ENCODE measurements around the gene SMKR1. TPM values are rescaled to one million over a fixed set of nuclear protein-coding genes. Genes with fewer than 3 reads are reported as not detected.

SMKR1 gene
- polyA plus RNA-seq, 4 donors = 0.35 to 0.49 TPM; not detected in 2

GRCh38 chr7:129512192-129512591 lies 9.9 kb downstream of the SMKR1 start:
- no peaks in the 10 kb centered on the region for H3K36me3 ChIP-seq (ENCODE audit: control insufficient read depth in 3 of 3, insufficient read depth in 2 of 3, low read depth in 1 of 3, low read length in 3 of 3)
- WGBS, 3 donors = 74 to 82% (median 81%) methylated on average over 8 of the region's 8 CpGs
- DNase-seq (no peak), FAIRE-seq (no peak)
- no peaks in the 10 kb centered on the region for H3K4me1 ChIP-seq (ENCODE audit: control insufficient read depth in 3 of 3, insufficient read depth in 2 of 3, low read depth in 1 of 3, low read length in 2 of 3)
- peaks cover 0 to 3% (median 0%) of the 10 kb centered on the region in 3 donors for H3K27me3 ChIP-seq (ENCODE audit: control insufficient read depth in 3 of 3, insufficient read depth in 3 of 3, low read length in 3 of 3)
- H3K4me3 ChIP-seq (ENCODE audit: low read depth in 1 of 3, low read length in 3 of 3) = no peak overlapping the region
- H3K9me3 ChIP-seq (ENCODE audit: control insufficient read depth in 2 of 2, insufficient read depth in 1 of 2, low read depth in 1 of 2, low read length in 1 of 2) = no peaks in the 10 kb centered on the region
- no peak overlapping the region for H3K27ac ChIP-seq (ENCODE audit: low read depth in 1 of 3, low read length in 2 of 3)

- no peaks in the 10 kb centered on the region for H3K9me3 ChIP-seq (ENCODE audit: control insufficient read depth in 2 of 2, insufficient read depth in 1 of 2, low read depth in 1 of 2, low read length in 1 of 2)
- no peaks in the 10 kb centered on the region for H3K36me3 ChIP-seq (ENCODE audit: control insufficient read depth in 3 of 3, insufficient read depth in 2 of 3, low read depth in 1 of 3, low read length in 3 of 3)
- DNase-seq (no peak), FAIRE-seq (no peak)
- WGBS, 3 donors = 85 to 87% (median 87%) methylated on average over 10 of the region's 10 CpGs
- no peaks in the 10 kb centered on the region for H3K4me1 ChIP-seq (ENCODE audit: control insufficient read depth in 3 of 3, insufficient read depth in 2 of 3, low read depth in 1 of 3, low read length in 2 of 3)
- peaks cover 0 to 3% (median 0%) of the 10 kb centered on the region in 3 donors for H3K27me3 ChIP-seq (ENCODE audit: control insufficient read depth in 3 of 3, insufficient read depth in 3 of 3, low read length in 3 of 3)
- no peak overlapping the region for H3K27ac ChIP-seq (ENCODE audit: low read depth in 1 of 3, low read length in 2 of 3)
- H3K4me3 ChIP-seq (ENCODE audit: low read depth in 1 of 3, low read length in 3 of 3) = no peak overlapping the region
Measured at GRCh38 chr7:129513546-129513945, 11.2 kb downstream of the SMKR1 start.

GRCh38 chr7:129514683-129515082 lies 12.4 kb downstream of the SMKR1 start:
- H3K27ac ChIP-seq (ENCODE audit: low read depth in 1 of 3, low read length in 2 of 3) = no peak overlapping the region
- FAIRE-seq (no peak), DNase-seq (no peak)
- H3K4me3 ChIP-seq (ENCODE audit: low read depth in 1 of 3, low read length in 3 of 3) = no peak overlapping the region
- no peaks in the 10 kb centered on the region for H3K9me3 ChIP-seq (ENCODE audit: control insufficient read depth in 2 of 2, insufficient read depth in 1 of 2, low read depth in 1 of 2, low read length in 1 of 2)
- WGBS, 3 donors = 58 to 67% (median 66%) methylated on average over 4 of the region's 4 CpGs
- no peaks in the 10 kb centered on the region for H3K36me3 ChIP-seq (ENCODE audit: control insufficient read depth in 3 of 3, insufficient read depth in 2 of 3, low read depth in 1 of 3, low read length in 3 of 3)
- no peaks in the 10 kb centered on the region for H3K4me1 ChIP-seq (ENCODE audit: control insufficient read depth in 3 of 3, insufficient read depth in 2 of 3, low read depth in 1 of 3, low read length in 2 of 3)
- peaks cover 0 to 6% (median 0%) of the 10 kb centered on the region in 3 donors for H3K27me3 ChIP-seq (ENCODE audit: control insufficient read depth in 3 of 3, insufficient read depth in 3 of 3, low read length in 3 of 3)

- H3K27me3 ChIP-seq (ENCODE audit: control insufficient read depth in 3 of 3, insufficient read depth in 3 of 3, low read length in 3 of 3) = peaks cover 0 to 6% (median 0%) of the 10 kb centered on the region in 3 donors
- H3K4me3 ChIP-seq (ENCODE audit: low read depth in 1 of 3, low read length in 3 of 3) = no peak overlapping the region
- no peak for FAIRE-seq
- WGBS, 3 donors = 47 to 72% (median 62%) methylated on average over 4 of the region's 4 CpGs
- H3K4me1 ChIP-seq (ENCODE audit: control insufficient read depth in 3 of 3, insufficient read depth in 2 of 3, low read depth in 1 of 3, low read length in 2 of 3) = no peaks in the 10 kb centered on the region
- H3K9me3 ChIP-seq (ENCODE audit: control insufficient read depth in 2 of 2, insufficient read depth in 1 of 2, low read depth in 1 of 2, low read length in 1 of 2) = no peaks in the 10 kb centered on the region
- H3K36me3 ChIP-seq (ENCODE audit: control insufficient read depth in 3 of 3, insufficient read depth in 2 of 3, low read depth in 1 of 3, low read length in 3 of 3) = no peaks in the 10 kb centered on the region
- no peak for DNase-seq
- H3K27ac ChIP-seq (ENCODE audit: low read depth in 1 of 3, low read length in 2 of 3) = no peak overlapping the region
Measured at GRCh38 chr7:129515381-129515780, 13.1 kb downstream of the SMKR1 start.

GRCh38 chr7:129517931-129518330 lies 15.6 kb downstream of the SMKR1 start:
- Histone ChIP-seq H3K4me1 (ENCODE audit: control insufficient read depth in 3 of 3, insufficient read depth in 2 of 3, low read depth in 1 of 3, low read length in 2 of 3) (no peaks in the 10 kb centered on the region), H3K27ac (ENCODE audit: low read depth in 1 of 3, low read length in 2 of 3) (no peak overlapping the region), H3K9me3 (ENCODE audit: control insufficient read depth in 2 of 2, insufficient read depth in 1 of 2, low read depth in 1 of 2, low read length in 1 of 2) (no peaks in the 10 kb centered on the region), H3K36me3 (ENCODE audit: control insufficient read depth in 3 of 3, insufficient read depth in 2 of 3, low read depth in 1 of 3, low read length in 3 of 3) (no peaks in the 10 kb centered on the region), H3K27me3 (ENCODE audit: control insufficient read depth in 3 of 3, insufficient read depth in 3 of 3, low read length in 3 of 3) (peaks cover 0 to 13% (median 0%) of the 10 kb centered on the region in 3 donors), H3K4me3 (ENCODE audit: low read depth in 1 of 3, low read length in 3 of 3) (no peak overlapping the region)
- FAIRE-seq = no peak
- 77 to 87% (median 87%) methylated on average over 6 of the region's 6 CpGs for WGBS, 3 donors
- no peak for DNase-seq

DNA sequence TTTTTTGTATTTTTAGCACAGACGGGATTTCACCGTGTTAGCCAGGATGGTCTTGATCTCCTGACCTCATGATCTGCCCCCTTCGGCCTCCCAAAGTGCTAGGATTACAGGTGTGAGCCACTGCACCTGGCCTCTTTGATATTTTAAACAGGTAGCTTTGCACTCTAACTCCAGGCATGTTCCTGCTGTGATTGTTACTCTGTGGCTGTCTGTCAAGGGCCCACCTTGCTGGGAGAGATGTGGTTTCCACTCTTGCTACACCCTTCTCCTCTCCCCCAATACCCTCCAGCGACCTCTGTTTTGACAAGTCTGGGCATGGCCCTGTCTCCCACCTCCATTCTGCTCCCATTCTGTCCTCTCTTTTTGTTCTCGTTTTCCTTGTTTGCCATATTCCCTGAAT lies 17.1 kb downstream of the SMKR1 start:
- Histone ChIP-seq H3K4me1 (ENCODE audit: control insufficient read depth in 3 of 3, insufficient read depth in 2 of 3, low read depth in 1 of 3, low read length in 2 of 3) (no peaks in the 10 kb centered on the region), H3K36me3 (ENCODE audit: control insufficient read depth in 3 of 3, insufficient read depth in 2 of 3, low read depth in 1 of 3, low read length in 3 of 3) (no peaks in the 10 kb centered on the region), H3K27me3 (ENCODE audit: control insufficient read depth in 3 of 3, insufficient read depth in 3 of 3, low read length in 3 of 3) (peaks cover 0 to 12% (median 0%) of the 10 kb centered on the region in 3 donors), H3K9me3 (ENCODE audit: control insufficient read depth in 2 of 2, insufficient read depth in 1 of 2, low read depth in 1 of 2, low read length in 1 of 2) (no peaks in the 10 kb centered on the region), H3K4me3 (ENCODE audit: low read depth in 1 of 3, low read length in 3 of 3) (no peak overlapping the region), H3K27ac (ENCODE audit: low read depth in 1 of 3, low read length in 2 of 3) (no peak overlapping the region)
- no peak for DNase-seq
- no peak for FAIRE-seq
- WGBS, 3 donors = 32 to 51% (median 35%) methylated on average over 5 of the region's 5 CpGs

DNA sequence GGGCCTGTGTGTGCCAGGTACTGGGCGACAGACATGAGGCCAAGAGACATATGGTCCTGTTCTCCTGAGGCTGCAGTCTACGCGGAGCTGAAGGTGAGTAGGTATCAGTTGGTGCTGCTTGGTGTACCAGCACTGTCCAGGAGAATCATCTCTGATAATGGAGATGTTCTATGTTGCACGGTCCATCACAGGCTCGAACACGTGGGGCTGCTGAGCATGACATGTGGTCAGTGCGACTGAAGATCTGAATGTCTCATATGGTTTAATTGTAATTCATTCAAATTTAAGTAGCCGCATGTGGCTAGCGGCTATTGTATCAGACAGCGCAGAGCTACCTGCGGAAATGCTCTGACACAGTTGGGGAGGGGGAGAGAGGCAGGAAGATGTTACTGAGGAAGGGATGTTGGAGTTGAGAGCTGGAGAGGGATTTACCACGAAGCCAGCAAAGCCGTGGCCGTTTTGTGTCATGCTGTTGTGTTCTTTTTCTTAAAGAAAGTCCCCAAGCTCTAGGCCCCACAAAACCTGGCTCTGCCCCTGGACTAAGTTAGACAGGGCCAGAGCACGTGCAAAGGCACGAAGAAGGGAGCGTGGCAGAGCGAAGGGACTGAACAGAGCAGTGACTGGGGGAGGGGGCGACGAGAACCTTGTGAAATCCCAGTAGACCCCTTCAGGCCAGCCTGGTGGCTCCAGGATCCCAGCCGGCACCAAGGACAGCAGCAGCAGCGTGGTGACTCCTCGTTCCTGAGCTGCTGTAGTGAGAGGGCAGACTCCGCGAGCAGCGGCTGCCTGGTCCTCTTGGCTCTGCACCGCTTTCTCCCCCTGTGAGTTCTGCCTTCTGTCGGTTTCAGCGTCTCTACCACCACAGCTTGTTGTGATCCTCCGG lies 20.0 kb downstream of the SMKR1 start:
- DNase-seq (no peak), FAIRE-seq (no peak)
- WGBS, 3 donors = 48 to 59% (median 57%) methylated on average over 27 to 30 of the region's 30 CpGs

DNA sequence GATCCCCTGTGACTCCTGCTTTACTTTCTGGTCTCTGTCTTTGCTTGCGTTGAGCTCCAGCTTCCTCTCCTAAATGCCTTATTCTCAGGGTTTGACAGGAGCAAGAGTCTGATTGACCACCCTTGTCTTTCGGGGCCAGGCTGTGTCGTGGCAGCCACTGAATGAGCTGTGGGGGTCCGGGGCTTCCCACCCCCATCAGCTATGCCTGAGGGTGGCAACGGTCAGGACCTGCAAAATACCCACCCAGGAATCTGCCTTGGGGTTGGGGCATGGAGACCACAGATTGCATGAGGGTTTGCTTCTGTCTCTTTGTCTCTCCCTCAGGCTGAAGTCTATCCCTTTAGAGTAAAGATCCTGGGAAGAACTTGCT lies 20.6 kb downstream of the SMKR1 start:
- Histone ChIP-seq H3K36me3 (ENCODE audit: control insufficient read depth in 3 of 3, insufficient read depth in 2 of 3, low read depth in 1 of 3, low read length in 3 of 3) (no peaks in the 10 kb centered on the region), H3K4me3 (ENCODE audit: low read depth in 1 of 3, low read length in 3 of 3) (no peak overlapping the region), H3K27ac (ENCODE audit: low read depth in 1 of 3, low read length in 2 of 3) (no peak overlapping the region), H3K27me3 (ENCODE audit: control insufficient read depth in 3 of 3, insufficient read depth in 3 of 3, low read length in 3 of 3) (peaks cover 0 to 15% (median 0%) of the 10 kb centered on the region in 3 donors), H3K9me3 (ENCODE audit: control insufficient read depth in 2 of 2, insufficient read depth in 1 of 2, low read depth in 1 of 2, low read length in 1 of 2) (no peaks in the 10 kb centered on the region), H3K4me1 (ENCODE audit: control insufficient read depth in 3 of 3, insufficient read depth in 2 of 3, low read depth in 1 of 3, low read length in 2 of 3) (no peaks in the 10 kb centered on the region)
- no peak for DNase-seq
- FAIRE-seq = no peak
- 50 to 71% (median 57%) methylated on average over 5 of the region's 5 CpGs for WGBS, 3 donors

More for the DNA sequence above, 20.0 kb downstream of the SMKR1 start:
- no peaks in the 10 kb centered on the region for H3K4me1 ChIP-seq (ENCODE audit: control insufficient read depth in 3 of 3, insufficient read depth in 2 of 3, low read depth in 1 of 3, low read length in 2 of 3)
- no peaks in the 10 kb centered on the region for H3K36me3 ChIP-seq (ENCODE audit: control insufficient read depth in 3 of 3, insufficient read depth in 2 of 3, low read depth in 1 of 3, low read length in 3 of 3)
- no peak overlapping the region for H3K4me3 ChIP-seq (ENCODE audit: low read depth in 1 of 3, low read length in 3 of 3)
- no peak overlapping the region for H3K27ac ChIP-seq (ENCODE audit: low read depth in 1 of 3, low read length in 2 of 3)
- no peaks in the 10 kb centered on the region for H3K9me3 ChIP-seq (ENCODE audit: control insufficient read depth in 2 of 2, insufficient read depth in 1 of 2, low read depth in 1 of 2, low read length in 1 of 2)
- H3K27me3 ChIP-seq (ENCODE audit: control insufficient read depth in 3 of 3, insufficient read depth in 3 of 3, low read length in 3 of 3) = peaks cover 0 to 15% (median 0%) of the 10 kb centered on the region in 3 donors
